HG03571 (cell line): ENCODE data around the gene PHLDB2.
A peak's percentile ranks its signal among the peaks of the same experiment; 100 is the strongest.
"Not testable (repeated sequence)": the region's sequence is repeated elsewhere in the genome, so short reads cannot be mapped to it uniquely, and the experiment has no call there.

Experiments
- ATAC-seq: cut with Tn5 transposase; IDR thresholded peaks from one replicate; pipeline ENCODE4 v1.9.1; 2021; ENCODE audit not compliant: unreplicated experiment

The PHLDB2 gene

DNA sequence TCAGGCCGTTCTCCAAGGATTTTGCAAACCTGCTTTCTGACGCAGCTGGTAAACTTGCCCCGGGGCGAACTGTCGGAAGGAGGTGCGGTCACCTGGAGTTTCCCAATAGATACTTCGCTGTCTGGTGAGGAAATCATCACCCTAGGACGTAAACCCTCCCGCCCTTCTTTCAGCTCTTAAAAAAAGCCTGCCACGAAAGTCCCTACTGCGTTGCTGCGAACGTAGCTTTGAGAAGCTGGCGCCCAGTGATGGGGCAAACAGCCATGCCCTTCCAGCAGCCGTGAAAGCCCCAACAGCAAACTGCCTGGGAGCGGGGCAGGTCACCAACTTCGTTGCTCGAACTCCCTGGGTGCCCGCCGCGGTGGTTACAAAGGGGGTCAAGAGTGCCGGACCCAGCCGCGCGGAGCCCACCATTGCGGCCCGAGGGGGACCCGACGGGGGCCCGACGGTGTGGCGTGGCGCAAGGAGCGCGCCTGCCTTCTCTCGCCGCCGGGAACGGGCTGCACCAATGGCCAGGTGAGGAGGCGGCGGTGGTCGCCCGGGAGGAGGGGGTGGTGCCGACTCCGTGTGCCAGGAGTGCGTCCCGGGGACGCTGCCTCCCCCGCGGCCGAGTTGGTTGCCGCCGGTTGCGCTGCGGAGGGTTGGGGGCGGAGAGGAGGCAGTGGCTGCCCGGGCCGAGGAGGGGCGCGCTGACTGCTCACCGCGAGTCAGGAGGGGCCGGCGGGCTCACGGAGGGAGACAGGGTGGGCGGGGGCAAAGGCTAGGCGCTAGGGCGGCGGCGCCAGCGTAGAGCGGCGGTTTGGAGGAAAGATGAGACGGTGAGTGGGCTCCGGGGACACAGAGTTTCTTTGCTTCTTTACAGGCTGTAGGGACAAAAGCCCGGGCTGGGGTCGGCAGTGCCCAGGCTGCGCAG, at the start of gene PHLDB2:
Gene PHLDB2, plus strand, starts transcription at position 205 of the 913 bp plus-strand sequence. CDS start 24,813 bp downstream, outside the sequence.
- ATAC-seq: peak; percentile 31

DNA sequence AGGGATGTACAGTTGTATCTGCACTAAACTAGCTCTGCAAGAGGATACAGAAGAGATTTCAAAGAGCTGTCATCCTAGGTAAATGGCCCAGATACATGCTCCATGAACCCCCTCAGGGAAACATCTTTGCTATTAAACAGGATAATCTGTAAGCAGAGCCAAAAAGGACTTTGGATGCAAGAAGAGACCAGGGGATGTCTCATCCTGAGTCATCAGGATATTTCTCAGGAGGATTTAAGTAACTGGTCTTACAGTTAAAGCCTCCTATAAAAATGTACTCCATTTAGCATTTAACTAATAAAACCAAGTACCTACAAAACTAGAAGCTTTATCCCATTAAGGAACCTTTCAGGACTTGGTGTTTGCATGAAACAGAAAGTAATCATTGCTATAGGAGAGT, 48.2 kb upstream of the PHLDB2 start:
- ATAC-seq: no peak

DNA sequence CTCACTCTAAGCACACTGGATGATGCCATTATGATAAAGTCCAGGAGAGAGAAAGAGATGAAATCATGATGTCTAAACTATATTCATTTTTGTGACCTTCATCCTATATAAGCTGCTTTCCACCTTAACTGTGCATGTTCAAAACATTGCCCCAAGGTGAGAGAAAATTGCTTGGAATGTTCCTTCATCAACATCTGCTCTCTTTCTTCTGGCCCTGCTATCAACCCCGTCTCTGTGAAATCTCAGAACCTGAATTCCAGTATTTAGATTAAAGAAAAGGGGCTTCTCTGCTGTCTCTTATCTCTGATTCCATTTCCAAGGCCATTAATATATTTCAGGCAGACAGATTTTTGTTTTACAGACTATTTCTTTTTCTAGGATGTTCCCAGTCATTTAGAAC, 47.3 kb upstream of the PHLDB2 start:
- ATAC-seq: no peak

DNA sequence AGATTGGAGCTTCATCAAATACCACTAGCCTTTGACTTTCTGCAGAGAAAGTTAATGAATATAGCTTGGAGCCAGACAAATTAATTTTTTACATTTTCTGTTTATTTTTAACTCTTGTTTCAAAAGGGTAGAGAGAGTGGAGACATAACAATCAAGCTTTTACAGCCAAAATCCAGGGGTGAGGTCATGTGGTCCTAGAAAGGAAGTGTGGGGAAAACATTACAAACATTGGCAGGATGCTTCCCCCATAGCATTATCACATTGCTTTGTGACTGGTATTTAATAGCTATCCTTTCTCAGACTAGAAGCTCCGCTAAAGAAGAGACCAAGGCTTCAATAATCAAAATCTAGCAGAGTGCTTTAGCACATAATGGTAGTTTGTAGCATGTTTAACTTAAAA, 46.4 kb upstream of the PHLDB2 start:
- no peak for ATAC-seq

DNA sequence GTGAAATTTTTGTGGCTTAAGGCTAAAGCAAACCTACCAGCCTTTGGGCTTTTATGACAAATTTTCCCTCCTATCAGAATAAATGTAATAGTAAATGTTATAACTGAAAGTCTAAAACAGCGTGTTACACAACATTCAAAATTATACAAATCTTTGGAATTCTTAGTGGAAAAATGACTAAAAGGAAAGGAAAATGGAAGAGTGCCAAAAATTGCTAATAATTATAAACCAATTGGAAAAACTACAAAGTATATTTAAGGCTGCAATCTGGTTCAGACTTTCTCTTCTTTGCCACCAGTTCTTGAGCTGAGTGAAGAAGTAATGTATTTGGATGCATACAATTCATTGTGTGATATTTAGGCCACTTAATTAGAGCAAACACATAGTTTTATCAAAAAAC, 45.6 kb upstream of the PHLDB2 start:
- no peak for ATAC-seq

DNA sequence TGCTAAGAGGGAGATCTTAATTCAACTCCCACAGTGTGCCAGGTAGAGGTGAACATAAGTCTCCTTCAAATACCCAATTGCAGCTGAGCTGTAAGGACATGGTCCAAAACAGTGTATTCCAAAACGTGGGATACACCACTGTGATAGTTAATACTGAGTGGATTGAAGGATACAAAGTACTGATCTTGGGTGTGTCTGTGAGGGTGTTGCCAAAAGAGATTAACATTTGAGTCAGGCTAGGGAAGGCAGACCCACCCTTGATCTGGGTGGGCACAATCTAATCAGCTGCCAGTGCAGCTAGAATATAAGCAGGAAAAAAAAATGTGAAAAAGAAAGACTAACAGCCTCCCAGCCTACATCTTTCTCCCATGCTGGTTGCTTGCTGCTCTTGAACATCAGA, 45.1 kb upstream of the PHLDB2 start:
- no peak for ATAC-seq

DNA sequence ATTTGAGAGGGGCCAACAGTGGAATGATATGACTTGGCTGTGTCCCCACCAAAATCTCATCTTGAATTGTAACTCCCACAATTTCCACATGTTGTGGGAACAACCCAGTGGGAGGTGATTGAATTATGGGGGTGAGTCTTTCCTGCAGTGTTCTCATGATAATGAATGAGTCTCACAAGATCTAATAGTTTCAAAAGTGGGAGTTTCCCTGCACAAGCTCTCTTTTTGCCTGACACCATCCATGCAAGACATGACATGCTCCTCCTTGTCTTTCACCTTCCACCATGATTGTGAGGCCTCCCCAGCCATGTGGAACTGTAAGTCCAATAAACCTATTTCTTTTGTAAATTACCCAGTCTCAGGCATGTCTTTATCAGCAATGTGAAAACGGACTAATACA, 42.3 kb upstream of the PHLDB2 start:
- not testable (repeated sequence) for ATAC-seq

DNA sequence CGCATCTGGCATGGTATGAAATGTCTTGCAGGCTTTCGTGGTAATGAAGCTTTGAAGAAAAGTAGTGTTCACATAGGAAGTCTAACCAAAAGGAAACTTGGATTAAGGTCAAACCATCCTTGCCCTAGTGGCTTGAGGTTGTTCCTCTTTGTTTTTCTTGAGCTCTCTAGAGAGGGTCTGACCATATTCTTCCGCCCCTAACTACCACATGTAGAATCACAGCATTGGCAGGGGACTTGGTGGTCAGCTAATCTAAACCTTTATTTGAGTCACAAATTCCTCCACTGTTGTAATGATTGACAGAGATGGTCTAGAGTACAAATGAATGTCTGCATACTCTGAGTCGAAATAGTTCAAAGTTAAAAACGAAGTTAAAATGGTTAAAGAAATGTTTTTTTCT, 39.1 kb upstream of the PHLDB2 start:
- no peak for ATAC-seq

DNA sequence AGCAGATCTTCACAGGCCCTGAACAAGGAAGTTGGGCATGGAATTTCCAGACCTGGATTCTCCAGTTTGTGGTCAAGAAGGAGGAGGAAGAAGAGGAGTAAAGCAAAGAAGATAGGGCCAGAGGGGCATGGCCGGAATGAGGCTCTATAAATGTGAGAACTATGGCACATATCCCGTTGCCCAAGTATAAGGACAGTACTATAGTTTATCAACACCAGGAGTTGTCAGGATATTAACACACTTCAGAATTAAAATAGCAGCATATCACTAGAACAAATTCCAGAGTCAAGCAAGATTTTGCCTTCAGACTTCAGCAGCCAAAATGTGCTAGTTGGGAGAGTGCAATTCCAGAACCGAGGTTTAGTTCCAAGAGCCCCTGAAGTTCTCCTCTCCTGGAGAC, 38.4 kb upstream of the PHLDB2 start:
- no peak for ATAC-seq

DNA sequence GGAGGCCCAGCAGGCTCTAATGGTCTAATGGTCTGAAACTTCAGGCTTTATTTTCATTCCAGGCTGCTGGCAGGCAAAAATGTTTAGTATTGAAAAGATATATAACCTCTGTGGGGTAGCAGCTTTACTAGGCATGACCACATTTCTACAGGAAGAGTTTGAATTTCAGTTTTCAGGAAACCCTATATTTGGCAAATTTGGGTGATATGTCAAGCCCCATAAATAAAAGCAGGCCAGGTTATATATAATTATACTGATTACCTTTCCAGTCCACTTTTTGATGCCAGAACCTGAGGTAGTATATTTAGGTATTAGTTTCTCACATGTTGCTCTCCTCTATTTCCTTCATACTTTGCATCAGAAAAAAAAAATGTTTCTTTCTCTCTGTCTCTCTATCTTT, 37.2 kb upstream of the PHLDB2 start:
- ATAC-seq: no peak

DNA sequence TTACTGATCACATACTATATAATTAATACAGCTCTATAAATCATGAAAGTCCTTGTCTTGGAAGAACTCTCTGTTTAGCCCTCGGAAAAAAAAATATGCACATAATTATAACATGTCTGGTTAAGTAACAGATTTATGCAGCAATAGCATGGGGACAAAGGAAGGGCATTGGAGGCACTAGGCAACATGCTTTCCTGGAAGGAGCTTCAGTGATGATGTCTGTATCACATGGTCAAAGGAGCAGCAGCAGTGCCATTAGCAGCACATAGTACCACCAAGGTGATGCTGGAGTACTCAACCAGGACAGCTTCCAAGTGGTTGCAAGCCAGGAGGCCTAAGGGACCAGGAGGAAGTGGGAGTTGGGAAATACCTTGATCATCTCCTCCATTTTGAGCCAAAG, 36.3 kb upstream of the PHLDB2 start:
- ATAC-seq: no peak

DNA sequence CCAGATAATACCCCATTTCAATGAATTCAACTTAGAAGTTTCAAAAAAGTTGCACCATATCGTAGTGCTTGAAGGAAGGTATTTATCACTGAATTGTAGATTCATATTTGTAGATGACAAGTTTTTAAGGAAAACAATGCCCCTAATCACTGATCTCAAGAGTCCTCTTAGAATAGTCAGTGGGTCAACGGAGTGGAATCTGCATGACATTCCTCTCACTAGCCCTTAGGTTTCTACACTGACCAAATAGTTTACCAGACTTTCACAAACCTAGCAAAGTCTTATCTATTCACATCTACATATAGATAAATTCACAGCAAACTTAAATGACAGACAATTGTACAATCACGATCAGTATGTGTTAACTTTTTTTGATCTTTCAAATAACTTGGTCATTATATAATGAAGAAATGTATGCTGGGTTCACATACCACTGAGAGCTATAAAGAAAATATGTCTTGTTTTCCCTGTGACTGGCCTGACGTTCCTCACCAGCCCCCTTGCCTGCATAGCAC, 35.7 kb upstream of the PHLDB2 start:
- no peak for ATAC-seq

DNA sequence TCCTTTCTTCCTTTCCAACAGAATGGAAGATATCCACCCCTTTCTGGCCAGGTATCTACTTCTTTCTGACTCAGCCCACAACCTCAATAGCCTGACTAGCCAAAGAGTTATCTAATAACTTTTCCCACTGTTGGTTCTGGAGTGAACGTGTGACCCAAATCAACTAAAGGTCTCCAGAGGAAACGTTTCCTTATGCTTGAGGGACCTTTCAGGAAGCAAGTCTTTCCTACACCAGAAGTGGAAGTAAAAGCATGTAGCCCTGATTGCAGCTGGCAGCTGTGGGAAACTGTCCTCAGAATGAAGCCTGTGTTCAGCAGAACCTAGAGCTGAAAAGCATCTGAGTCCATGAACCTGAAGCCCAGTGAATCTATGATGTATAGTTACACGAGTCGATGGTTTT, 34.7 kb upstream of the PHLDB2 start:
- ATAC-seq: no peak

DNA sequence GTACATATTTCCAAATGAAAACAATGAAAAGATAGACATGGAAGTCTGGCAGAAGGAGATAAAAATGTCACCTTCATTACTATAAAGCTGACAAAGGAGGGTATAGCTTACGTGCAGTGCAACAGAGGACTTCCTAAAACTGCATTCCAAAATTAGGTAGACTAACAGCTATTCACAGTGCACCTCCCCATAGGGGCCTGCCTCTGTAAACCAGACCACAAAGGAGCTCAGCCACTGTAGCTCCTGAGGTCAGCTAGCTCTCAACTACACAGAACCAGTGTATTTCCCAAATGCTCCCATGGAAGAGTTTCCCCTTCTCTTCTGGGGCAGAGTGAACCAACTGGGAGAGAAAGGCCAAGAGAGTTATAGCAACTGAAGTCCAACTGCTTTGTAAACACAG, 31.2 kb upstream of the PHLDB2 start:
- no peak for ATAC-seq

DNA sequence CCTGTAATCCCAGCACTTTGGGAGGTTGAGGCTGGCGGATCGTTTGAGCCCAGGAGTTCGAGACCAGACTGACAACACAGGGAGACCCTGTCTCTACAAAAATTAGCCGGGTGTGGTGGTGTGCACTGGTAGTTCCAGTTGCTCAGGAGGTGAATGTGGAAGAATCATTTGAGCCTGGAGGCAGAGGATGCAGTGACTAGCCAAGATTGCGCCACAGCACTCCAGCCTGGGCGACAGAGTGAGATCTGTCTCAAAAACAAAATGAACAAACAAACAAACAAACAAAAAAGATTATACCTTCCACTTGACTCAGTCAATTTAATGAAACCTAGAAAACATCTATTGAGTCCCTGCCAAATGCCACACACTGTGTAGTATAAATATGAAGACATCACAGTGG, 30.5 kb upstream of the PHLDB2 start:
- ATAC-seq: no peak

DNA sequence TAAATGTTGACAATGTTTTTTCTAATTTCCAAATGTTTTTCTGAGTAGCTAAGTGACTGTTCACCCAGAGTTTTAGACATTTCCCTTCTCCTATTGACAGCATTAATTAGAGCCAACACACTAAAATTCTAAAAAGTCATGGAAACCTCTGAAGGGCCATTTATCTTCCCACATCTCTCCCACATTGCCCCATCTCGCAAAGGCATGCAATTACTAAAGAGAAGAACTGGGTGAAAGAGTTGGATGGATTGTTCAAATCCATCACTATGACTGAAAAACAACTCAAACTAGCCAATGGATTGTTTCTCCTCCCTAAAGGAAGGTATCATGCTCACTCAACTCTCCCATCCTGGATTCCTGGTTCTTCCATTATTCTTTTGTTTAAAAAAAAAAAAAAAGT, 30.0 kb upstream of the PHLDB2 start:
- ATAC-seq: no peak

DNA sequence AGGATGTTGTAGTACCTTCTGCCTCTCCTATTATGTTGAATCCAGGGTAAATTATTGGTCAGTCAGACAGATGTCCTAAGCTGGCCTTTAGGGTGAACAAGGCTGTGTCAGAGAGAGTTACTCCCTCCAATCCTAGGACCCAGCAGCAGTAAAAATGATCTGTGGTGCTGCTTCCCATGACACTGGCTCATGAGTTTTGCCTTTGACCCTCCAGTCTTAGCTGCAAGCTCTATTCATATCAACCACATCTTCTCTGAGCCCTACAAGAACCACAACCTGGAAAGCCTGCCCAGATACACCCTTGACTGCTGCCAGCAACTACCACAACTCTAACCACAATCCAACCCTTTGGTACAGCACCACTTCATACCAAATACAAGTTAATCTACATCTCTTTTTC, 27.2 kb upstream of the PHLDB2 start:
- no peak for ATAC-seq

DNA sequence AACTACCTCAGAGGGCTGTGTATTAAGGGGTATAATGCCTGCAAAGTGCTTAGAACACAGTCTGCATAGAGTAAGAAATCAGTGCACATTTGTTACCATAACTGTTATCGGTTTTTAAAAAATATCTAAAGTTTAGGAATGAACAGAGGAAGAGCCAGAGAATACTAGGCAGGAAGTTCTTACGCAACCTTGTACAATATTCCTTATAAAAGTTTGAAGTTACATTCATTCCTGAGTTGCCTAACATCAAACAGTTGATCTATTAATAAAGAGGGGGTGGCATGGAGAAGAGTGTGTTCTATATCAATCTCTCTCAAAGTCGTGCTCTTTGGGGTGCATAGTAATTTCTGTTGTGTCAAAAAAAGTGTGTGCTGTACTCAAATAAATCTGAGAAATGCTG, 22.0 kb upstream of the PHLDB2 start:
- no peak for ATAC-seq

DNA sequence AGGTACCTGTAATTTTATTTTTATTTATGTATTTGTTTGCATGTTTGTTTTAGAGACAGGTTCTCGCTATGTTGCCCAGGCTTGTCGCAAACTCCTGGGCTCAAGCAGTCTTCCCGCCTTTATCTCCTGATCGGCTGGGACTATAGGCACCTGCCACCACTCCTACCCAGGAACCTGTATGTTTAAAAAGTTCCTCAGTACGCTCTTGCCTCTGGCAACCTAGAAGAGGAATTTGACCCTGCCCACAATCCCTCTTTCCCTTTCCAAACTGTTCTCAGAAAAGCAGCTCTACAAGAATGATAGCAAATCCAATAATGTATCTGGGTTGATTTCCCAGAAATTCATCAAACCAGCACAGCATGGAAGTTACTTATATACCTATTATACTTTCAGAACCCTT, 20.9 kb upstream of the PHLDB2 start:
- no peak for ATAC-seq

DNA sequence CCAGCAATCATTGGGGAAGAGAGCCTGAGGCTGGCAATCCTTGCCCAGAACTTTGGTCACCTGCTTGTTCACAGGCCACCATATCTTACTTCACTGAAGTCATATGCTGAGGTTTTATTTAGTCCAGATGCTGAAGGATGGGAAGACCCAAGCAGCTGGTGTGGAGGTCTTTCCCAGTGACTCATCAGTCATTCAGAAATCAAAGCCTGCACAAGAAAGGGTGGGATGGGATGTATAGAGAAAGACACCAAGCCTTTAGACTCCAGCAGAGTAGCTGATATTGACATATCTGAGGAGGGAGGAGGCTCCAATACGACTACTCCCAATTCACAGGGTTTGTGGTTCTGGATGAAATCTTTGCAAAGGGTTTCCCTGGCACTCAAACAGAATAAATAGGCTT, 13.0 kb upstream of the PHLDB2 start:
- no peak for ATAC-seq

DNA sequence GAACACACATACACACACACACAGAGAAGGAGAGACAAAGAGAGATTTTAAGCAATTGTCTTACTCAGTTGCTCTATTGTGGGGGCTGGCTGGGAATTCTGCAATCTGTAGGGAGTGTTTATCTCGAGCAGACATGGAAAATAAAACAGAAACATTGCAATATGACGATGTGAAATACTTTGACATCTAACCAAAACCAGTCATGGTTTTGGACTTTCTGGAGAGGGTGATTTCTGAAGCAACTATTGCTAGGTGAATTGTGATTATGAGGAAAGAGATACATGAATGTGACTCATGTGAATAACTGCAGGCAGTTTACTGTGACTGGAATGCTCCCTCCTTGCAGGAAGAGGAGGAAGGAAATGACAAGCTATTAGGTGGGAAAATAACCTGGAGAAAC, 12.3 kb upstream of the PHLDB2 start:
- ATAC-seq: no peak

DNA sequence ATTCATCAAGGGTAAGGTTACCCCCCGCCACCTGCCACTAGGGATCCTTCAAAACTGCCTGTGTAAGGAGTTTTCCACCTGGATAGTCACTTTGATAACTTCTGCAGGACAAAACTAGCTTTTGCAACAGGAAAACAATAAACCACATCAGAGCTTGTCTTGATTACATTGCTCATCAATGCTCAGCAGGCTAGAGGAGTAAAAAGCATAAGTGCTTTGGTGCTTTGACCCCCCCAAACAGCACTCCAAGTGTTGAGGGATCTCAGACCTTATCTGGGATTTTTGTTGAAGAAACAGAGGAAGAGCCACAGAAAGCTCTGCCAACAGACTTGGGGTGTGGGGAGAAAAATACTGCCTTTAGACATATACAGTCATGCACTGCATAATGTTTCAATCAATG, 10.8 kb upstream of the PHLDB2 start:
- no peak for ATAC-seq

DNA sequence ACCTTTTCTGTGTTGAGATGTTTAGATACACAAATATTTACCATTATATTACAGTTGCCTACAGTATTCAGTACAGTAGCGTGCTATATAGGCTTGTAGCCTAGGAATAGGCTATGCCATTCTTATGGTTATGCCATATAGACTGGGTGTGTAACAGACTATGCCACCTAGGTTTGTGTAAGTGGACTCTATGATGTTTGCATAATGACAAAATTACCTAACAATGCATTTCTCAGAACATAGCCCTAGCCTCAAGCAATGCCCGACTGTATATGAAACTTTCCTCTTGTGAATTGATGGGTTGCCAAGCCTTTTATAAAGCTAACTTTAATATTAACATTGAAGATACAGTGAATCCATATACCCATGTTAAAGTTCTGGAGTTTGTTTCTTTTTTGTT, 10.3 kb upstream of the PHLDB2 start:
- no peak for ATAC-seq
